NT2/D1 (cell line): ENCODE measurements around the gene VAPB.

Source experiments
- DNase-seq: peaks from one replicate; pipeline ENCODE4 v3.0.0-alpha.2; 2011; ENCODE audit warnings: low read depth, low spot score
- H3K27me3 ChIP-seq: 2 replicates; pipeline ENCODE4 v1.6.0; 2011; ENCODE audit warnings: mild to moderate bottlenecking; ENCODE audit not compliant: insufficient read length, insufficient read depth
- H3K36me3 ChIP-seq: 2 replicates; pipeline ENCODE4 v1.6.1; 2011; ENCODE audit warnings: mild to moderate bottlenecking, low read length, mixed read lengths; ENCODE audit not compliant: insufficient read depth, insufficient read length
- H3K4me1 ChIP-seq: 2 replicates; pipeline ENCODE4 v1.5.1; 2011; ENCODE audit not compliant: insufficient read depth, insufficient read length
- H3K4me3 ChIP-seq: 2 replicates; pipeline ENCODE4 v1.5.1; 2011; ENCODE audit warnings: low read depth; ENCODE audit not compliant: insufficient read length
- H3K9ac ChIP-seq: 2 replicates; pipeline ENCODE4 v1.6.0; 2011; ENCODE audit warnings: low read depth; ENCODE audit not compliant: insufficient read length
- H3K9me3 ChIP-seq: 2 replicates; pipeline ENCODE4 v1.5.1; 2011; ENCODE audit warnings: mild to moderate bottlenecking, low read length; ENCODE audit not compliant: insufficient read depth
- SUZ12 ChIP-seq: IDR thresholded peaks from 2 replicates; pipeline ENCODE4 v1.6.1; 2011; ENCODE audit not compliant: insufficient read length, insufficient read depth; ENCODE audit errors: extremely low read depth
- YY1 ChIP-seq: IDR thresholded peaks from 2 replicates; pipeline ENCODE4 v1.6.1; 2011; ENCODE audit not compliant: insufficient read length, insufficient read depth
- ZNF274 ChIP-seq: IDR thresholded peaks from 2 replicates; pipeline ENCODE4 v1.6.1; 2011; ENCODE audit warnings: mild to moderate bottlenecking, low read depth, low read length

VAPB gene

GRCh38 chr20:58388882-58389323, at the start of gene VAPB:
VAPB (plus strand) TSS chr20:58389229; CDS start chr20:58389460, 231 bp downstream.
- no peaks in the 10 kb centered on the region for H3K27me3 ChIP-seq
- H3K36me3 ChIP-seq: peaks cover 39% of the 10 kb centered on the region

DNA sequence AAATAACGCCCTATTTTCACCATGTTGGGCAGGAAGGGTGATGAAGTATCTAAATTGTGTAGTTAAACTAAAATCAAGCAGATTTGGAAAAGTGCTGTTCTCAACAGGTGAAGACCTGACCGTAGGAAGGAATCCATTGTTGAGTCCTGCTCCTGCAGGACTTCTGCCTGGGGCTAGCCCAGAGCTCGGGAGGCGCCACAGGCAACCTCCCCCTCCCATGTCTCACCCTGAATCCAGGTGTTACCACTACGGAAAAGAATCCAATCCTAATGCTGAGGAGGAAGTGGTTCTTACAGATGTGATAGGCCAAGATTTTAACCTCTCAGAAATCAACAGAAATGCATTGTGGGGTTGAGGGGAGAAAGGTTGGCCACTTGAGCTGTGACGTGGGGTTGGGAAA, 49.3 kb upstream of the VAPB start:
- H3K9ac ChIP-seq: no peak overlapping the region
- H3K9me3 ChIP-seq: no peaks in the 10 kb centered on the region
- peaks cover 5% of the 10 kb centered on the region for H3K4me1 ChIP-seq
- DNase-seq: no peak
- no peak overlapping the region for H3K4me3 ChIP-seq
- H3K27me3 ChIP-seq: no peaks in the 10 kb centered on the region
- peaks cover 15% of the 10 kb centered on the region for H3K36me3 ChIP-seq
- TF ChIP-seq SUZ12 (no peak), YY1 (no peak), ZNF274 (no peak)

More at GRCh38 chr20:58388882-58389323, at the start of gene VAPB:
- peak within 1 kb of the TSS; percentile 99 for H3K9ac ChIP-seq
- no peaks in the 10 kb centered on the region for H3K9me3 ChIP-seq
- TF ChIP-seq ZNF274: no peak
- no peak for TF ChIP-seq SUZ12
- no peak for TF ChIP-seq YY1
- DNase-seq: peak; percentile 95
- peaks cover 7% of the 10 kb centered on the region for H3K4me1 ChIP-seq
- H3K4me3 ChIP-seq: peak within 1 kb of the TSS; percentile 86

DNA sequence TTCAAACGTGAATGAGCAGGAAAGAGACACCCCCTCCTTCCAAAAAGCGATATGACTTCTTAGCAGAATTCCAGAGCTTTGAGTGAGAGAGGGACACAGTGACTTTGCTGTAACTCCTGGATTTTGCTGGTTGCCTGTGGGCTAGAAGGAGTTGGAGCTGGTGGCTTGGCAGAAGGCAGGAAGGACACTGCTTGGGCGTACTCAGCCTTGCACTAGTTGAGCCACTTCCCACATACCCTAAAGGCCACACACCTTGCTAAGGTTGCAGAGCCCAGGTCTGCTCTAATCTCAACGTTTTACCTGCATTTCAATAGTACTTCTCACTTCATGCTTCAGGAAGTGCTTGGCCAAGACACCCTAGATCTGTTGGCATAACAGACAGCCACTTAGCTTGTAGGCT, 48.9 kb upstream of the VAPB start:
- Histone ChIP-seq H3K9me3 (no peaks in the 10 kb centered on the region), H3K9ac (no peak overlapping the region), H3K4me1 (peaks cover 5% of the 10 kb centered on the region), H3K27me3 (no peaks in the 10 kb centered on the region), H3K36me3 (peaks cover 19% of the 10 kb centered on the region), H3K4me3 (no peak overlapping the region)
- no peak for DNase-seq
- TF ChIP-seq YY1 (no peak), ZNF274 (no peak), SUZ12 (no peak)

- Histone ChIP-seq H3K9ac (no peak overlapping the region), H3K27me3 (no peaks in the 10 kb centered on the region), H3K36me3 (peaks cover 26% of the 10 kb centered on the region), H3K4me1 (peaks cover 5% of the 10 kb centered on the region), H3K9me3 (no peaks in the 10 kb centered on the region), H3K4me3 (no peak overlapping the region)
- TF ChIP-seq YY1 (no peak), ZNF274 (no peak), SUZ12 (no peak)
- no peak for DNase-seq
Measured at GRCh38 chr20:58340853-58341252, 48.2 kb upstream of the VAPB start.

DNA sequence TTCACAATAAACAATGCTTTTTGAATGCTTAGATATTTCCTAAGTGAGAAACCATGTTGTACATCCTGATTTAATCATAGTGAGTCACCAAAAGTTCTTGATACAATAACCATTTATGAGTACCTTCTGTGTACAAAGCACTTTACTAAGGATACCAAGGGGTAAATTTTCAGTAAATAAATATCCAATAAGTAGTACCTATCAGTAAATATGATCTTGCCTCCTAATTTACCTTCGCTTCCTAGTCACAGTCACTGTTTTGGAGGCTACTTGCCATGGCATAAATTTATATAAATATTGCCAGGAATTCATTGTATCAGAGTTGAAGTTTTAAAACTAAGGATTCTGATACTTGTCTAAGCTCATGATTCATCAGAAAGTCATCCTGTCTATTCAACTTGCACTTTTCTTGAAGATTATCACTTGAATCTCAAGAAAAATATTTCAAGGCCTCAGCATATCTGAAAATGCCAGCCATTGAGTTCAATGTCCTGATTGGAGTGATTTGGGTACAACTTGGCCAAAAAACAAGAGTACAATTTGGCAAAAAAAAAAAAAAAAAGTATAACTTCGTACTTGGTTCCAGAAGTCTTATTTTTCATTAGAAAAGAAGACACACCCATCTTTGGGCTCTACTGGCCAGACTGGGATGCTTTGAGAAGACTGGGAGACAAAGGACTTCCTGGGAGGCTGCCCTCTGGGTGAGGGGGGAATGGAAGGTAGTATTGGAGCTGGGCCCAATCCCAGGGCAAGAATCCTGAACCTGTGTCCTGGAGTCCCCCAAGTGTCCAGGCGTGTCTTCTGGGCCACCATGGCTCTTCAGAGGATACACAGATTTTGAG, 46.7 kb upstream of the VAPB start:
- H3K4me3 ChIP-seq: no peak overlapping the region
- no peak for DNase-seq

DNA sequence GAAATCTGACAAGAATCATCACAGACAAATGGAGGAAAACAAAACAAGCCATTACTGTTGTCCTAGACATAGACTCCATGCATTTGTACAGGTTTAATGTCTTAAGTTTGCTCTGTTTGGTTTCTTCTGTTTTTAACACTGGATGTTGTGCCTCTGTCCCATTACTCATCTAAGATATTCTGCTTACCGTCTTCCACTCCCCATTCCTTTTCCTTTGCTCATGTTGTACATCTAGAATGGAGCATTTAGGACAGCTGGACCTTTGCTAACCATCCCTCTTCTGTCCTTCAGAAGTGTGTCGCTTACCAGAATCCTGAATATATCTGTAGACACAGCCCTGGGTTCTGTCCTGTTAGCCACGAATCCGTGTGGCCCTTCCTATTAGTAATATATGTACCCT, 44.3 kb upstream of the VAPB start:
- H3K4me3 ChIP-seq: no peak overlapping the region
- TF ChIP-seq ZNF274: no peak
- TF ChIP-seq SUZ12: no peak
- TF ChIP-seq YY1: no peak
- peaks cover 35% of the 10 kb centered on the region for H3K36me3 ChIP-seq
- H3K27me3 ChIP-seq: no peaks in the 10 kb centered on the region
- no peak overlapping the region for H3K9ac ChIP-seq
- H3K9me3 ChIP-seq: no peaks in the 10 kb centered on the region
- no peak for DNase-seq
- peaks cover 5% of the 10 kb centered on the region for H3K4me1 ChIP-seq

More for the DNA sequence above, 46.7 kb upstream of the VAPB start:
- no peaks in the 10 kb centered on the region for H3K27me3 ChIP-seq
- H3K9ac ChIP-seq: no peak overlapping the region
- TF ChIP-seq SUZ12 (no peak), YY1 (no peak)
- H3K4me1 ChIP-seq: peaks cover 5% of the 10 kb centered on the region
- H3K36me3 ChIP-seq: peaks cover 35% of the 10 kb centered on the region
- no peaks in the 10 kb centered on the region for H3K9me3 ChIP-seq

DNA sequence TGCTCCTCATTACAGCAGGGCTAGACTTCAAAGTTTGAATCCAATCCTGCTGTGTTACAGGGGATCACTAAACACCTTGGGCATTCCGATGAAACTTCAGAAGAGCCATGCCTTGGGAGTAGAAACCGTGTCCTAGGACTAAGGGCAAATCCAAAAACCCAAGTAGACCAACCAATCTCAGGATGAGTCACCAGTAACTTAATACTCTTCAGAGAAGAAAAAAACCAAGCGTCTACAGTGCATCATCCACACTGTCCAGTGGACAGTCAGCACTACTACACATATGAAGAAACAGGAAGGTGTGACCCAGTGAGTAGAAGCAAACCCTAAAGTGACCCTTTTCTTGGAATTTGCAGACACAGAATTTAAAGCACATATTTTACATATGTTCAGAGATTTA, 39.5 kb upstream of the VAPB start:
- H3K4me3 ChIP-seq: no peak overlapping the region
- H3K9me3 ChIP-seq: no peaks in the 10 kb centered on the region
- peaks cover 35% of the 10 kb centered on the region for H3K36me3 ChIP-seq
- no peaks in the 10 kb centered on the region for H3K27me3 ChIP-seq
- no peaks in the 10 kb centered on the region for H3K4me1 ChIP-seq
- no peak for TF ChIP-seq YY1
- DNase-seq: no peak
- no peak overlapping the region for H3K9ac ChIP-seq
